ENCODE data around the gene DFFA.
"Not testable (repeated sequence)": the region's sequence is repeated elsewhere in the genome, so short reads cannot be mapped to it uniquely, and the experiment has no call there.

Gene DFFA

DNA sequence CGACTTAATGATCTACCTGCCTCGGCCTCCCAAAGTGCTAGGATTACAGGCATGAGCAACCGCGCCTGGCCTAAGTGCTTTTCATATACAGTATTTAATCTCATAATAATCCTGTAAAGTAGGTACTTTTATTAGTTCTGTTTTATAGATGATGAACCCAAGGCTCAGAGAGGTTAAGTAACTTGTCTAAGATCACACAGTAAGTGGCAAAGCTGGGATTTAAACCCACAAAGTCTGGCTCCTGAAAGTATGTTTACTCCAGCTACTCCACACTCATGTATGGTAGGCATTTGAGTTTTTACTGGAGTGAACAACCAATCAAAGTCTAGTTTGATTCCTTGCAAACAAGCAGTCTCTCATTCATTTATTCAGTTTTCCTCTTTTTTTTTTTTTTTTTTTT lies 2.3 kb downstream of the DFFA start:
- Histone ChIP-seq H3K4me3 (ENCODE audit: severe bottlenecking) (no peak overlapping the region), H3K27me3 (ENCODE audit: insufficient read depth, poor library complexity, severe bottlenecking) (no peaks in the 10 kb centered on the region), H3K4me1 (ENCODE audit: insufficient read depth, poor library complexity, severe bottlenecking) (peaks cover 4% of the 10 kb centered on the region), H3K27ac (ENCODE audit: poor library complexity, severe bottlenecking) (no peak overlapping the region), H3K9me3 (ENCODE audit: severe bottlenecking) (no peaks in the 10 kb centered on the region), H3K36me3 (ENCODE audit: low read depth) (peaks cover 47% of the 10 kb centered on the region)
- no peak for ATAC-seq (ENCODE audit: low read depth)
- no peak for DNase-seq (ENCODE audit: low spot score)
- TF ChIP-seq, protein P1, sequence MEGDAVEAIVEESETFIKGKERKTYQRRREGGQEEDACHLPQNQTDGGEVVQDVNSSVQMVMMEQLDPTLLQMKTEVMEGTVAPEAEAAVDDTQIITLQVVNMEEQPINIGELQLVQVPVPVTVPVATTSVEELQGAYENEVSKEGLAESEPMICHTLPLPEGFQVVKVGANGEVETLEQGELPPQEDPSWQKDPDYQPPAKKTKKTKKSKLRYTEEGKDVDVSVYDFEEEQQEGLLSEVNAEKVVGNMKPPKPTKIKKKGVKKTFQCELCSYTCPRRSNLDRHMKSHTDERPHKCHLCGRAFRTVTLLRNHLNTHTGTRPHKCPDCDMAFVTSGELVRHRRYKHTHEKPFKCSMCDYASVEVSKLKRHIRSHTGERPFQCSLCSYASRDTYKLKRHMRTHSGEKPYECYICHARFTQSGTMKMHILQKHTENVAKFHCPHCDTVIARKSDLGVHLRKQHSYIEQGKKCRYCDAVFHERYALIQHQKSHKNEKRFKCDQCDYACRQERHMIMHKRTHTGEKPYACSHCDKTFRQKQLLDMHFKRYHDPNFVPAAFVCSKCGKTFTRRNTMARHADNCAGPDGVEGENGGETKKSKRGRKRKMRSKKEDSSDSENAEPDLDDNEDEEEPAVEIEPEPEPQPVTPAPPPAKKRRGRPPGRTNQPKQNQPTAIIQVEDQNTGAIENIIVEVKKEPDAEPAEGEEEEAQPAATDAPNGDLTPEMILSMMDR (IDR thresholded peaks at IDR 0.05; ENCODE audit: poor library complexity, severe bottlenecking): no peak

DNA sequence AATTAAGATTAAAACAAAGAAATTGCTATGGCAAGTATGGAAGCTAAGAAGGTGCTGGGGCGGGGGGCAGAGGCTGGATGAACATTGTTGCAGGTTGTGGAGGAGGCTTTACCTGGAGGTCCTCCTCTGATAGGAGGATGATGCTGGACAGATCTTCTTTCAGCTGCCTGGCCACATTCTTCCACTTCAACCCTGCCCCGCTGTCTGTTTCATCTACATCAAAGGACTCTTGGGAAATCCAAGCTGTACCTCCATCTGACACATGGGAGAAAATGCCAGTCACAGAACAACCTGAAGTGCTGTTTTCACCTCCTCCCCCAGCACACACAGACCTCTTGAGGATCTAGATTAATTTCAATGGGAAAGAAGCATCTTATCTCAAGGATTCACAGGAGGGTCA lies 5.3 kb downstream of the DFFA start:
- H3K4me3 ChIP-seq (ENCODE audit: severe bottlenecking): no peak overlapping the region
- peaks cover 75% of the 10 kb centered on the region for H3K36me3 ChIP-seq (ENCODE audit: low read depth)
- H3K27me3 ChIP-seq (ENCODE audit: insufficient read depth, poor library complexity, severe bottlenecking): no peaks in the 10 kb centered on the region
- H3K4me1 ChIP-seq (ENCODE audit: insufficient read depth, poor library complexity, severe bottlenecking): no peaks in the 10 kb centered on the region
- H3K27ac ChIP-seq (ENCODE audit: poor library complexity, severe bottlenecking): no peak overlapping the region
- ATAC-seq (ENCODE audit: low read depth): no peak
- TF ChIP-seq, protein P1 (IDR thresholded peaks at IDR 0.05; ENCODE audit: poor library complexity, severe bottlenecking): no peak
- H3K9me3 ChIP-seq (ENCODE audit: severe bottlenecking): no peaks in the 10 kb centered on the region
- no peak for DNase-seq (ENCODE audit: low spot score)

DNA sequence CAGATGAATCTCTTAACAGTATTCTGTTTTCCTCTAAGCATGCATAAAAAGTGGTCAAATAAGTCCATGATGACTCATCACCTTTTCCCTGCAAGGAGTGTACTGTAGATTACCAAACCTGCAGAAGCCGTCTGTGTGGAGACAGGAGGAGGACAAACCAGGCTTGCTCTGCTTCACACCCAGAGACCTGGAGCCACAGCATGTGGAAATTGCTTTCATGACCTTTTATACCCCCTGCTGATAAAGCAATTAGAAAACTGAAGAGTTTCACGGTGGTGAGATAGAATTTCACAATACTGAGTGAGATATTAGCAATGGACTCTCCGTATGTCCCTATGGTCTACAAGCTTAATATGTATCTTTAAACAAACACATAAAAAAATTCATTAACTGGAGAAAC lies 13.1 kb downstream of the DFFA start:
- TF ChIP-seq, protein P1 (IDR thresholded peaks at IDR 0.05; ENCODE audit: poor library complexity, severe bottlenecking): no peak
- peaks cover 24% of the 10 kb centered on the region for H3K4me1 ChIP-seq (ENCODE audit: insufficient read depth, poor library complexity, severe bottlenecking)
- no peak for DNase-seq (ENCODE audit: low spot score)
- H3K9me3 ChIP-seq (ENCODE audit: severe bottlenecking): no peaks in the 10 kb centered on the region
- H3K36me3 ChIP-seq (ENCODE audit: low read depth): peaks cover 36% of the 10 kb centered on the region
- peak; percentile 87 for ATAC-seq (ENCODE audit: low read depth)
- H3K4me3 ChIP-seq (ENCODE audit: severe bottlenecking): no peak overlapping the region
- H3K27ac ChIP-seq (ENCODE audit: poor library complexity, severe bottlenecking): peak overlapping the region; percentile 42
- no peaks in the 10 kb centered on the region for H3K27me3 ChIP-seq (ENCODE audit: insufficient read depth, poor library complexity, severe bottlenecking)

DNA sequence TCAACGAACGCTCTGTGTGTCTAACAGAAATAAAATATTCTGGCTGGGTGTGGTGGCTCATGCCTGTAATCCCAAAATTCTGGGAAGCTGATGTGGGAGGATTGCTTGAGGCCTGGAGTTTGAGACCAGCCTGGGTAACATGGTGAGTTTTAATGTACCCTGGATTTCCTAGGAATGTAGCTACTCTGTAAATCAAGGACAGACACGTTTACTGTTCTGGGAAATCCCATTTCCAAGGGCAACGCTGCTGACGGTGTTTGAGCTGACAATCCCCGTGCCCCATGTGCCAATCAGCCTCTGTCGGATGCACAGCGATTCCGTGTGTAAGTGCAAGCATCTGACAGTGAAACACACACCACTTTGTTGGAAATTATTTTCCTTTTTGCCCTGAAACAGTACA lies 14.5 kb downstream of the DFFA start:
- Histone ChIP-seq H3K27me3 (ENCODE audit: insufficient read depth, poor library complexity, severe bottlenecking) (no peaks in the 10 kb centered on the region), H3K4me1 (ENCODE audit: insufficient read depth, poor library complexity, severe bottlenecking) (peaks cover 24% of the 10 kb centered on the region), H3K27ac (ENCODE audit: poor library complexity, severe bottlenecking) (peak overlapping the region; percentile 27), H3K4me3 (ENCODE audit: severe bottlenecking) (no peak overlapping the region), H3K36me3 (ENCODE audit: low read depth) (peaks cover 23% of the 10 kb centered on the region), H3K9me3 (ENCODE audit: severe bottlenecking) (no peaks in the 10 kb centered on the region)
- TF ChIP-seq, protein P1 (IDR thresholded peaks at IDR 0.05; ENCODE audit: poor library complexity, severe bottlenecking): no peak
- ATAC-seq (ENCODE audit: low read depth) (no peak), DNase-seq (ENCODE audit: low spot score) (no peak)

DNA sequence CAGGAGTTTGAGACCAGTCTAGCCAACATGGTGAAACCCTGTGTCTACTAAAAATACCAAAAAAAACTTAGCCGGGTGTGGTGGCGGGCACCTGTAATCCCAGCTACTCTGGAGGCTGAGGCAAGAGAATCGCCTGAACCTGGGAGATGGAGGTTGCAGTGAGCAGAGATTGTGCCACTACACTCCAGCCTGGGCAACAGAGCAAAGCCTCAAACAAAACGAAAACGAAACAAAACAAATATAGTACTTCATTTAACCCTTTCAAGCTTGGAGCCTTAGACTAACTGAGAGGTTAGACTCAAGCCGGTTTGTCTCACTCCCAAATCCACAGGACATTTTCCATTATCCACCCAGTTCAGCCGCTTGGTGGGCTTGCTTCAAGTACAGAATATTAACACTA lies 14.9 kb downstream of the DFFA start:
- Histone ChIP-seq H3K27ac (ENCODE audit: poor library complexity, severe bottlenecking) (peak overlapping the region; percentile 27), H3K4me1 (ENCODE audit: insufficient read depth, poor library complexity, severe bottlenecking) (peaks cover 24% of the 10 kb centered on the region), H3K36me3 (ENCODE audit: low read depth) (peaks cover 20% of the 10 kb centered on the region)
- DNase-seq (ENCODE audit: low spot score); H3K27me3 ChIP-seq (ENCODE audit: insufficient read depth, poor library complexity, severe bottlenecking); H3K9me3 ChIP-seq (ENCODE audit: severe bottlenecking); H3K4me3 ChIP-seq (ENCODE audit: severe bottlenecking); ATAC-seq (ENCODE audit: low read depth): not testable (repeated sequence)
